Effector memory CD8-positive, alpha-beta T cell (primary cell): Measurements from ENCODE around the gene TPRG1.

ENCODE experiments used
- ATAC-seq: fragments of 150-1000 bp; cut with Tn5 transposase; replicated peaks from 2 replicates; pipeline ENCODE4 v1.10.0; 2021; ENCODE audit warnings: mild to moderate bottlenecking, moderate library complexity
- DNase-seq, 3 experiments: peaks; one replicate each; pipeline ENCODE4 v3.0.0; 2021
- H3K27ac Mint-ChIP-seq, 2 donors: one replicate each; pipeline ENCODE4 v1.8.0; 2022; ENCODE audit warnings: mild to moderate bottlenecking in 2 of 2, mixed read lengths in 2 of 2, moderate library complexity in 2 of 2
- H3K27me3 Mint-ChIP-seq, 2 donors: one replicate each; pipeline ENCODE4 v1.8.0; 2022; ENCODE audit warnings: mixed read lengths in 2 of 2
- H3K36me3 Mint-ChIP-seq: one replicate; pipeline ENCODE4 v1.8.0; 2022; ENCODE audit warnings: mild to moderate bottlenecking, moderate library complexity, mixed read lengths; ENCODE audit not compliant: insufficient read depth
- H3K4me1 Mint-ChIP-seq, 2 donors: one replicate each; pipeline ENCODE4 v1.8.0; 2022; ENCODE audit warnings: low read depth in 2 of 2, mixed read lengths in 2 of 2
- H3K4me3 Mint-ChIP-seq, 2 donors: one replicate each; pipeline ENCODE4 v1.8.0; 2022; ENCODE audit warnings: mild to moderate bottlenecking in 2 of 2, mixed read lengths in 2 of 2, moderate library complexity in 2 of 2
- H3K9me3 Mint-ChIP-seq, 2 donors: one replicate each; pipeline ENCODE4 v1.8.0; 2022; ENCODE audit warnings: mixed read lengths in 2 of 2
- total RNA-seq, 9 experiments: gene quantifications; one replicate each; lab custom pipeline; 2026; lab: John Stamatoyannopoulos, UW

The TPRG1 gene, protein sequence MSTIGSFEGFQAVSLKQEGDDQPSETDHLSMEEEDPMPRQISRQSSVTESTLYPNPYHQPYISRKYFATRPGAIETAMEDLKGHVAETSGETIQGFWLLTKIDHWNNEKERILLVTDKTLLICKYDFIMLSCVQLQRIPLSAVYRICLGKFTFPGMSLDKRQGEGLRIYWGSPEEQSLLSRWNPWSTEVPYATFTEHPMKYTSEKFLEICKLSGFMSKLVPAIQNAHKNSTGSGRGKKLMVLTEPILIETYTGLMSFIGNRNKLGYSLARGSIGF
- total RNA-seq, result 7.4 to 112 (median 19.9) reads per million in 9 experiments

DNA sequence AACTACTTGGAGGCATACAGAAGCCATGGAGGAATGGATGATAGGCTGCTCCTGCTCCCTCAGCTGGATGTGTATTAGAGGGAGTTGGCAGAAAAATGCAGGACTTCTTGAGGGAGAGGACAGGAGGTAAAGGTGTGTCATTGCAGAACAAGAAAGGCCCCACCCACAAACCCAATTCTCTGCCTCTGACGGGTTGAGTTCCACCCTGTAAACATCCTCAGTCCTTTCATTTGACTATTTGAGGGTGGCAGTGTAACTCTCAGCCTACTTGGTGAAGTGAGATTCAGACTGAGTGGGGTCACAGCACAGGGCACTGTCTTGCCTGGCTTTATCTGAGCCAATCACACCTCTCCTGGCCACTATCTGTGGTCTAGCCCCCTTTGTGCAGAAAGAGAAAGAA lies at the start of gene TPRG1:
Gene TPRG1, plus strand, starts transcription at position 265 of the 400 bp plus-strand sequence. CDS start 35,414 bp downstream, outside the sequence.
- Mint-ChIP-seq H3K9me3 (no peaks in the 10 kb centered on the region), H3K27ac (no peak within 1 kb of the TSS), H3K36me3 (no peaks in the 10 kb centered on the region), H3K4me3 (no peak within 1 kb of the TSS), H3K4me1 (peaks cover 10 to 31% of the 10 kb centered on the region in 2 donors), H3K27me3 (no peaks in the 10 kb centered on the region)
- DNase-seq (no peak), ATAC-seq (no peak)

DNA sequence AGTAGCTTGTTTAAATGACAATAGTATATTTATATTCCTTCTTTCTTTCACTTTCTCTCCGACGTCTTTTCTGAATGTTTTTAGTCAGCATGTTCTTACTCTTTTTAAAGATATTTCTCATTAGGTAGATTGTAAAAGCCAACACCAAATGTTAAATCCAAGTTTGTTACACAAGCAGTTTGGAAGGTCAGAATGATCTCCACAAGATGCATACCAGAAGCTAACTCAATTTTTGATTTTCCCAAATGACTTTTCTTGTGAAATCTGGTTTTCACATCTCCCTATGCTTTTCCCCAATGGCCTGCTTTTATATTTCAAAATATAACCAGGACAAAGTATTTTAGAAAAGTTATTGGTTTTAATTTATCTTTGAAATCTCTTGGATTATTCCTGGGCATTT lies 49.7 kb upstream of the TPRG1 start:
- Mint-ChIP-seq H3K9me3 (peaks cover 0 to 11% of the 10 kb centered on the region in 2 donors), H3K4me3 (peak overlapping the region; percentile 76 to 88), H3K27me3 (no peaks in the 10 kb centered on the region), H3K4me1 (peaks cover 12 to 52% of the 10 kb centered on the region in 2 donors), H3K36me3 (peaks cover 6% of the 10 kb centered on the region), H3K27ac (peak overlapping the region; percentile 92 to 99)
- no peak for ATAC-seq
- DNase-seq, result no peak

DNA sequence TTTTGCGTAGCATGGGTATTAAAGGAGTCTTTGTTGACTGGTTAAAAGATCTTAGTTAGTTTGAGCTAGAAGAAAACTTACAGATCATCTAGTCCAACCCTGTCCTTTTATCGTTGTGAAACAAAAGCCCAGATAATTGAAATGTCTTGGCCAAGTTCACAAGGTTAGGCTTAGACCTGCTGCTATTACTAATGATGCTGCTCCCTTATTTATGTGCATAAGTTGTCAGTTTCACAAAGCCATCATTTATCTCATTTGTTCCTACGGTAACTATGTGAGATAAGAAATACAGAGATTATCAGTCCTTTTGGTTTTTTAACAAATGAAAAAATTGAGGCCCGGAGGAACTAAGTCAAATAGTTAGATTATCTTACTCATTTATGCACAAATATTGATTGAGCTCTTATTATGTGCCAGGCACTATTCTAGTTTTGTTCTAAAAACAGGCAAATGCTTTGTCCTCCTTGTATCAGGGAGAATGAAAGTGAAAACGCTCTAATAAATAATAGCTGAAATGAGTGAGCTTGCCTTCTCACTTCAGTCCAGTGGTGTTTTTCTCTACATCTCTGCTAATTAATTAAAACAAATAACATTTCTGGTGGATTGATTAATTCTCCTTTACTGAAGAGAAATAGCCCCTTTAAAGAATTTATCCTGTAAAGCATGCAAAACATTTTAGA lies 49.1 kb upstream of the TPRG1 start:
- Mint-ChIP-seq H3K27ac (peak overlapping the region; percentile 92 to 99), H3K27me3 (no peaks in the 10 kb centered on the region), H3K4me3 (peak overlapping the region; percentile 76 to 88), H3K36me3 (peaks cover 6% of the 10 kb centered on the region), H3K9me3 (peaks cover 0 to 11% of the 10 kb centered on the region in 2 donors), H3K4me1 (peaks cover 13 to 57% of the 10 kb centered on the region in 2 donors)
- ATAC-seq (peak; percentile 17), DNase-seq (no peak)

DNA sequence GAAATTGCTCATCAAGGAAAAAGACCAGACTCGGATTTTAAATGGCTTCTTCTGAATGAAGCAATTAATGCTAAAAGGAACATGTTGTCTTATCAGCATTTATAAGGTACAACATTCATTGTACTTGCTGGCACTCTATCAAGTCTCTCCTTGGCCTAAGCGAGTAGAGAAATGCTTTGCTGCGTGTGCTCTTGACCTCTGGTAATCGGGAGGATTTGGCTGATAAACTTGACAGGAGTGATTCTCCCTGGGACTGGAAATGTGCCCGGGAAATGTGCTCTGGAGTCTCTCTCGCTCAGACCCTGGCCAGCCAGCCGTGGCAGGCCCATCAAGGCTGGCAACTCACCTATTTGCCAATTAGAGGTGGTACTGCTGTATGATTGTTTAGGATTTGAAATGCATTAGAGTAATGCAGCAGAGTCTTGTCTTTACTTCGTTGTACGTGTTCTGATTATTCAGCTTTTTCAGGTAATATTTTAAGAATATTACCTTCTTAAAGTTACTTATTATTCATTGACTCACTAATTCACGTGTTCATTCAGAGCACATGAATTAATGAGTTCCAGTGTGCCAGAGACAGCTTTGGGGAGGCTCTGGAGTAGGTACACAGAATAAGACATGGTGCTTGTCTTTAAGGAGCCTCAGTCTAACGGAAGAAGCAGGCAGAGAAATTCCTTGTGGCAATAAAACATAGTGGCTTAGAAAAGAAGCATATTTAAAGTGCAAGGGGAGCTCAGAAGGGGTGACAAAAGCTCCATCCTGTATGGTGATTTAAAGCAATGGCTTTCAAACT lies 48.0 kb upstream of the TPRG1 start:
- ATAC-seq, result peak; percentile 28
- peaks cover 13 to 57% of the 10 kb centered on the region in 2 donors for H3K4me1 Mint-ChIP-seq

DNA sequence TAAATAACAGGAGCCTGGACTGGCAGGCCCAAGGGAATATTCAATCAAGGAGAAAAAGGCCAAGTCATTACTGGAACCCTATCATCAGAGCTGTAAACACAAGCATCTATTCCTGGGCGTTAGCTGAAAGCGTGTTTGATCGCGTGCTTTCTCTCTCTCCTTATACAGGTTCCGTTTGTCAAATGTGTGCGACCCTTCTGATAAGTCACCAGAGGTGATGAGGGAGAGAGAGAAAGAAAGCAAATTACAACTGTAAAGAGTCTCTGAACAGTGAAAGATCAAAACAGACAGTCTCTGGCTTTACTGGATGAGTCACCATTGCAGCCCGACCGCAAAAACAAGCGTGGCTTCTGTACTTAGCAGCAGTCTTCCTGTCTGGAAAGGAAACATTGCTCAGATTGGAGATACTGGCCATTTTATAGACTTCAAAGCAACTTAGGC lies 39.5 kb upstream of the TPRG1 start:
- ATAC-seq (peak; percentile 98), DNase-seq (peak; percentile 58 to 69 (median 65))
- H3K4me1 Mint-ChIP-seq, result peaks cover 31 to 58% of the 10 kb centered on the region in 2 donors
- H3K27me3 Mint-ChIP-seq, result no peaks in the 10 kb centered on the region
- H3K9me3 Mint-ChIP-seq, result peaks cover 0 to 8% of the 10 kb centered on the region in 2 donors
- peak overlapping the region; percentile 94 to 99 for H3K27ac Mint-ChIP-seq
- H3K36me3 Mint-ChIP-seq, result peaks cover 15% of the 10 kb centered on the region
- peak overlapping the region; percentile 67 to 69 for H3K4me3 Mint-ChIP-seq

More for the DNA sequence above, 48.0 kb upstream of the TPRG1 start:
- H3K4me3 Mint-ChIP-seq, result peak overlapping the region; percentile 76 to 88
- H3K27ac Mint-ChIP-seq, result peak overlapping the region; percentile 92 to 99
- peaks cover 10% of the 10 kb centered on the region for H3K36me3 Mint-ChIP-seq
- no peak for DNase-seq
- no peaks in the 10 kb centered on the region for H3K27me3 Mint-ChIP-seq
- H3K9me3 Mint-ChIP-seq, result peaks cover 0 to 11% of the 10 kb centered on the region in 2 donors

DNA sequence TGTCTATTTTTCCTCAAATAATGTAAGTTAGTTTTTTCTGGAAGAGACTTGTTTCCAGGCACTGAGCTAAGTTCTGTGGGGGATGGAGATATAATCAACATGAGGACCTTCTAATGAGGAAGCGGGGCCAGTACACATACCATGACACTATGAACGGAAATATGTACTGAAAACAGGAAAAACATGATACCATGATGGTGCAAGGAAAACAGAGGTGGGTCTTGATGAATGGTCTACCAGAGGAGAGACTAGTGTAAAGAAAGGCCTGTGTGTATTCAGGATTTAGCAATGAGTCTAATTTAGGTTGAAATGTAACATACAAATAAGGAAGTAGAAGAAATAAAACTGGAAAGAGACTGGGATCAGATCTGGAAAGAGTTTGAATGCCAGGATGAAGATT lies 38.9 kb upstream of the TPRG1 start:
- Mint-ChIP-seq H3K27ac (peak overlapping the region; percentile 94 to 99), H3K9me3 (peaks cover 0 to 8% of the 10 kb centered on the region in 2 donors), H3K4me3 (peak overlapping the region; percentile 67 to 69), H3K4me1 (peaks cover 32 to 59% of the 10 kb centered on the region in 2 donors), H3K27me3 (no peaks in the 10 kb centered on the region), H3K36me3 (peaks cover 13% of the 10 kb centered on the region)
- no peak for DNase-seq
- no peak for ATAC-seq

DNA sequence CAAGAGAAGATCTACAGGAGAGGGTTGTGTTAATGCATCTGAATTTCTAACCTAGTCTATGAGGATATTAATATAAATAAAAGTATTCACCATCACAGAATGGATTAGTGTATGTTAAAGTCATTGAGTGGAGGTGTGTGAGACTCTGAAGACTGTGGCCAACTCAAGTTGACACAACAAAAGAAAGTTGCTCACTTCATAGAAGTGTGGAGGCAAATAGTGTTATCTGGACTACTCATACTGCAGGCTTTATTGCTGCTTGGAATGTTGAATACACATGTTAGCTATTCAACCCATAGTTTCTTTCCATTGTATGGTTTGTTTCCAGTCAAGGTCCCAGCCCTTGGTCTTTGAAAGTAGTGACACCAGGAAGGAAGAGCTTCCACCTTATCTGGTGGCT lies 38.0 kb upstream of the TPRG1 start:
- H3K4me1 Mint-ChIP-seq, result peaks cover 34 to 68% of the 10 kb centered on the region in 2 donors
- H3K27ac Mint-ChIP-seq, result peak overlapping the region; percentile 94 to 99
- ATAC-seq (no peak), DNase-seq (no peak)
- H3K36me3 Mint-ChIP-seq, result peaks cover 14% of the 10 kb centered on the region
- peak overlapping the region in 1 of 2 donors; percentile 69 for H3K4me3 Mint-ChIP-seq
- H3K27me3 Mint-ChIP-seq, result no peaks in the 10 kb centered on the region
- H3K9me3 Mint-ChIP-seq, result peaks cover 0 to 8% of the 10 kb centered on the region in 2 donors

DNA sequence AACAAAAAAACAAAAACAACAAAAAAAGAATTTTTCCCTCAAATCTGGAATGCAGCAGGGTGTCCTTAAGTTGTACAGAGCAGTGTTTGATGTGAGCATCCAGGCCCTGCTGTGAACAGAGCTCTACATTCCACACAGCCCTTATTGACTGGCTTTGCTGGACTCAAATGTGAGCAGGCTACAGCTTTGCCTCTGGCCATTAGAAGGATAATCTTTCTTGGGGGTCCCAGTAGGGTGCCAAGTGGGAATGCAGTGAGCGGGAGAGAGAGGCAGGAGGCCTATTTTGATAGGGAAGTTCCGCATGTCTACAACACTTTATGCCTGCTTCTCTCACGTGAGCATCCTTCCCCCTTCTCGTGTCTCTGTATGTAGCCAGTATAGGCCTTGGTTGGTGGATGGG lies 34.4 kb upstream of the TPRG1 start:
- Mint-ChIP-seq H3K27me3 (no peaks in the 10 kb centered on the region), H3K27ac (peak overlapping the region in 1 of 2 donors; percentile 59), H3K9me3 (peaks cover 0 to 8% of the 10 kb centered on the region in 2 donors), H3K4me1 (peaks cover 32 to 63% of the 10 kb centered on the region in 2 donors), H3K4me3 (no peak overlapping the region), H3K36me3 (peaks cover 19% of the 10 kb centered on the region)
- ATAC-seq (no peak), DNase-seq (no peak)

DNA sequence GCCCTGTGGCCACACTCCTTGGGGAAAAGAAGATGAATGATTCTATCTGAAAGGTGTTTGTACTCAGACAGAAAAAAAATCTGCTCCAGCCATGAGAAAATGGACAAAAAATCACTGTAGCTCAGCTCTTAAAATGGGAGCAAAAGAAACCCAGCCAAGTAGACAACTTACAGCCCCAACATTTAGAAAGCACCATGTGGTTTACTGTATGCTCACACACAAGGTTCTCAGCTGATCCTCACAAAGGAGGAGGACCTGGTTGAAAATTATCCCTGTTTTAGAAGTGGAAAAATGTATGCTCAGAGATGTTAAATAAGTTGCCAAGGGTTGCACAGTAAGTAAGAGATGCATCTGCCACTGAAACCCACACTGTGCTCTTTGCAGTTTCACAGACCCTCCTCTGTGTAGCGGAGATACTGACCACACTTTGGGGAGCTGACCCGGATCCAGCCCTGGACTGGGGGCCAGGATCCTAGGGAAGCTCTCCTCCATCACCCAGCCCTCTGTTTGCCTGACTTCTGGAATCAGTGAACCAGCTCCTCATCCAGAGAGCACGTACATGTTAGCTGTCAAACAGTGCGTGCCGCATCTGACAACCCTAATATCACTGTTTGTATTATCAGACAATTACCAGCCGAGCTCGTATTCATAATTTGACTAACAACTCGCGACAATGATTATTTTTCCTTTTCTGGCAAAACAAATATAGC lies 32.7 kb upstream of the TPRG1 start:
- no peak overlapping the region for H3K27ac Mint-ChIP-seq
- H3K4me1 Mint-ChIP-seq, result peaks cover 30 to 61% of the 10 kb centered on the region in 2 donors
- peaks cover 17% of the 10 kb centered on the region for H3K36me3 Mint-ChIP-seq
- no peaks in the 10 kb centered on the region for H3K27me3 Mint-ChIP-seq
- H3K9me3 Mint-ChIP-seq, result no peaks in the 10 kb centered on the region
- ATAC-seq (no peak), DNase-seq (no peak)
- H3K4me3 Mint-ChIP-seq, result no peak overlapping the region

DNA sequence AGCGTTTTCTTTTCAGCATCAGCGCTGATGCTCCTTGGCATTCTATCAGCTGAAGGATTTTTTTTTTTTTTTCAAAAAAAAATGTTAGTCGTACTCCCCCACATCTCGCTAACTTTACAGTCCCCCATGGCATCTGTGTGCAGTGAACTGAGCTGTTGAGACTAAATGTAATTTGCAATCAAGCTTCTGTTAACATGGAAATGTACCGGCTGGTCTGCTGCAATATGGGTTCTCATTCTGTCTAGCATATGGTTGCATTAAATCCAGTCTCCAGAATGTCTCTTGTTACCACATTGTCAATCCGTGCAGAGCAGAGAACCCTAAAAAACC lies 32.2 kb upstream of the TPRG1 start:
- no peak overlapping the region for H3K27ac Mint-ChIP-seq
- H3K9me3 Mint-ChIP-seq, result no peaks in the 10 kb centered on the region
- no peak for DNase-seq
- peaks cover 36 to 67% of the 10 kb centered on the region in 2 donors for H3K4me1 Mint-ChIP-seq
- ATAC-seq, result no peak
- H3K36me3 Mint-ChIP-seq, result peaks cover 17% of the 10 kb centered on the region
- H3K27me3 Mint-ChIP-seq, result no peaks in the 10 kb centered on the region
- H3K4me3 Mint-ChIP-seq, result no peak overlapping the region

DNA sequence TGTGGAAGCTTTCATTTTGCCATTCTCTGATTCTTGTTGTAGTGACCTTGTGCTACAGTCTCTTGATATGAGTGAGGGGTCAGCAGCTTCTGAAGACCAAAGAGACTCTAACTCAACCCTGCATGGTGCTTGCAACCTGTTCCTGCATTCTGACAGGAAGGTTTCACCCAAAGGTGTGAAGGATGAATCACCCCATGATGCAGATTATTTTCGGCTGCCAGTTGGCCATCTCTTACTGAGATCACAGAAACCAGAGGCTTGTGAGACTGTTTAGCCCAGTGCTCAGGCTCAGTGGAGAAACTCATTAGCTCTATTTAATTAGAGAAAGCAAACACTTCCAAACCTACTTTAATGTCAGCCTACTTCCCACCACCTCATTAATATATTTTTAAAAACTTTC lies 29.2 kb upstream of the TPRG1 start:
- Mint-ChIP-seq H3K27me3 (no peaks in the 10 kb centered on the region), H3K4me1 (peaks cover 34 to 53% of the 10 kb centered on the region in 2 donors), H3K4me3 (peak overlapping the region; percentile 9 to 64), H3K9me3 (no peaks in the 10 kb centered on the region), H3K27ac (peak overlapping the region; percentile 81 to 98), H3K36me3 (peaks cover 11% of the 10 kb centered on the region)
- peak; percentile 84 for ATAC-seq
- DNase-seq, result peak; percentile 35 to 49 (median 36)

DNA sequence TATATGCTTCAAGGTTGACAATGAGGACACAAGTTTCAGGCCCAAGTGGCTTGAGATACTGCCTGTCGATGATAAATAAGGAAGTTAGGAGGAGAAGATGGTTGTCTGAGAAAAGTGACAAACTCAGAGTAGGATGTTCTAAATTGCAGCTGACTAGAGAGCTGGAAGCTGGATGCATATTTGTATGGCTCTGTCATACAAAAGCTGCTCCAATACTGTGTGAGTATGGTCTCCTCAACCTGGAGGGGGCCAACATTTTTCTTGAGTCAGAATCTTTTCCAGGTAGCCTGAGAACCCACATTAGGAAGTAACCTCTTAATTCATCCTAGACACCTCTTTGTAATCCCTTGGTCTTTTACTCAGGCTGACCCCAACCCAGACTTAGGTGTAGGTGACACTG lies 28.4 kb upstream of the TPRG1 start:
- ATAC-seq, result no peak
- Mint-ChIP-seq H3K27me3 (no peaks in the 10 kb centered on the region), H3K27ac (peak overlapping the region; percentile 86 to 98), H3K9me3 (no peaks in the 10 kb centered on the region), H3K36me3 (peaks cover 11% of the 10 kb centered on the region), H3K4me1 (peaks cover 30 to 53% of the 10 kb centered on the region in 2 donors), H3K4me3 (no peak overlapping the region)
- no peak for DNase-seq

DNA sequence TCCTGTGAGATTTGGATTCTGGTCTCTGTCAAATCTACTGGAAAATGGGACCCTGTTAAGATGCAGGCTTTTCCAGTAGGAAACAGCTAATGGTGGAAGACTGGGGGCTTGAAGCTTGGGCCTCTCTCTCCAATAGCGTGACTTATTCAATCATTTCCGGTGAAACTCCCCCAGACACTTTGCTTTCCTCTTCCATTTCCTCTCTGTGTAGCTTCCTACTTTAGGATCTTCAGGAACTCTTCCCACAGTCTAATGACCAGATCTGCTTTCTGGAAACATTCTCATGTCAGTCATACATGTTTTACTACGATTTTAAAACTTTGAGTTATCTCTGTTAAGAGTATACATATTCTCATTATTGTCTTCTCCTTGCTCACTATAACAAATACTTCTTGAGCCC lies 28.0 kb upstream of the TPRG1 start:
- Mint-ChIP-seq H3K27me3 (no peaks in the 10 kb centered on the region), H3K4me3 (peak overlapping the region in 1 of 2 donors; percentile 49), H3K36me3 (peaks cover 8% of the 10 kb centered on the region), H3K4me1 (peaks cover 30 to 49% of the 10 kb centered on the region in 2 donors), H3K27ac (peak overlapping the region; percentile 86 to 98), H3K9me3 (no peaks in the 10 kb centered on the region)
- DNase-seq, result no peak
- ATAC-seq, result no peak
